OCI-LY3 (cell line): ENCODE measurements around the gene ATXN2.

Source experiments
- CTCF ChIP-seq: fragments of 200-600, 300-600 bp; sonication (generic); IDR thresholded peaks from 2 replicates; pipeline ENCODE4 v1.5.1; 2014; ENCODE audit warnings: antibody characterized with exemption, low read length, low read depth
- EZH2phosphoT487 ChIP-seq: fragments of 200-600 bp; shearing (Covaris generic); IDR thresholded peaks from 2 replicates; pipeline ENCODE4 v1.6.1; 2018; ENCODE audit warnings: antibody characterized with exemption, mixed run types, low read depth

GRCh38 chr12:111606767-111607230 is 7.7 kb upstream of the ATXN2 start:
- TF ChIP-seq EZH2phosphoT487 = no peak
- TF ChIP-seq CTCF = no peak
